HG03064 (cell line): ENCODE data around the gene IER5.

Experiments used
- ATAC-seq: cut with Tn5 transposase; IDR thresholded peaks from one replicate; pipeline ENCODE4 v1.9.1; 2021; ENCODE audit warnings: low read depth; ENCODE audit not compliant: unreplicated experiment

IER5 gene

GRCh38 chr1:181076852-181077251, 11.6 kb upstream of the IER5 start:
- no peak for ATAC-seq

- ATAC-seq = no peak
Measured at GRCh38 chr1:181077576-181078242, 10.8 kb upstream of the IER5 start.

GRCh38 chr1:181079382-181079781, 9.1 kb upstream of the IER5 start:
- no peak for ATAC-seq

- no peak for ATAC-seq
Measured at GRCh38 chr1:181079920-181080319, 8.6 kb upstream of the IER5 start.

- ATAC-seq = no peak
Measured at GRCh38 chr1:181080556-181080955, 7.9 kb upstream of the IER5 start.

- ATAC-seq = no peak
Measured at GRCh38 chr1:181081395-181081794, 7.1 kb upstream of the IER5 start.

- ATAC-seq = peak; percentile 34
Measured at GRCh38 chr1:181083842-181084605, 4.5 kb upstream of the IER5 start.

GRCh38 chr1:181084606-181084969, 3.9 kb upstream of the IER5 start:
- ATAC-seq = no peak

GRCh38 chr1:181086091-181086490, 2.4 kb upstream of the IER5 start:
- ATAC-seq = no peak

- no peak for ATAC-seq
Measured at GRCh38 chr1:181086926-181087325, 1.6 kb upstream of the IER5 start.

GRCh38 chr1:181087400-181087901, 1.0 kb upstream of the IER5 start:
- ATAC-seq = no peak

- peak; percentile 13 for ATAC-seq
Measured at GRCh38 chr1:181089017-181089675, 646 bp downstream of the IER5 start.

GRCh38 chr1:181089676-181090544, 1.4 kb downstream of the IER5 start:
- peak; percentile 30 for ATAC-seq

- no peak for ATAC-seq
Measured at GRCh38 chr1:181090641-181091126, 2.2 kb downstream of the IER5 start.

GRCh38 chr1:181091309-181092040, 3.0 kb downstream of the IER5 start:
- no peak for ATAC-seq

GRCh38 chr1:181092056-181092455, 3.6 kb downstream of the IER5 start:
- ATAC-seq = no peak

- ATAC-seq = no peak
Measured at GRCh38 chr1:181092883-181093458, 4.5 kb downstream of the IER5 start.

- ATAC-seq = no peak
Measured at GRCh38 chr1:181094416-181095212, 6.1 kb downstream of the IER5 start.

- ATAC-seq = no peak
Measured at GRCh38 chr1:181095260-181095659, 6.8 kb downstream of the IER5 start.
